Choroid plexus epithelial cell (primary cell): ENCODE measurements around the gene LRRC34.

Experiments
- DNase-seq: peaks from one replicate; pipeline ENCODE4 v3.0.0-alpha.2; 2010; ENCODE audit warnings: low read depth
- H3K4me3 ChIP-seq: 2 replicates; pipeline ENCODE4 v1.5.1; 2011; ENCODE audit warnings: low read depth, mild to moderate bottlenecking, control low read depth, low read length, moderate library complexity
- TF ChIP-seq, protein P1 (sequence below): conservative IDR thresholded peaks from 2 replicates; pipeline ENCODE4 v1.5.1; 2011; ENCODE audit warnings: low read depth, mild to moderate bottlenecking, control low read depth, inconsistent platforms, low read length, moderate library complexity

The LRRC34 gene

DNA sequence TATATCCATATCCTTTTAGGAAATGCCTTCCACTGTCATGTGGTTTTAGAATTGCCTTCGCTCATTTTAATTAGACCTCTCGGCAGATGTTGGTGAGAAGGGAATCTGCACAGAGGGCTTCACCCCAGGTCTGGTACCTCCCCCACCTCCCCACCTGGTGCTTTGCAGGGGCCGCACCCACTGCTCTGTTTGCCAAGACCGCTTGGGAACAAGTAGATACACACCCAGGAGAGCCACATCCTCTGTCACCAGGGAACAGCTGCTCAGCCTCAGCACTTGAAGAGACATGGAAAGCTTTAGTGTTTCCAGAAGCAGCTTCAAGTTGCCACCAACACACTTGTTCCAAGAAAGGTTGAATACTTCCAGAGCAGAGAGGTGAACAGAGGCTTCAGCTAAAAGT is 35.2 kb upstream of the LRRC34 start:
- TF ChIP-seq, protein P1, sequence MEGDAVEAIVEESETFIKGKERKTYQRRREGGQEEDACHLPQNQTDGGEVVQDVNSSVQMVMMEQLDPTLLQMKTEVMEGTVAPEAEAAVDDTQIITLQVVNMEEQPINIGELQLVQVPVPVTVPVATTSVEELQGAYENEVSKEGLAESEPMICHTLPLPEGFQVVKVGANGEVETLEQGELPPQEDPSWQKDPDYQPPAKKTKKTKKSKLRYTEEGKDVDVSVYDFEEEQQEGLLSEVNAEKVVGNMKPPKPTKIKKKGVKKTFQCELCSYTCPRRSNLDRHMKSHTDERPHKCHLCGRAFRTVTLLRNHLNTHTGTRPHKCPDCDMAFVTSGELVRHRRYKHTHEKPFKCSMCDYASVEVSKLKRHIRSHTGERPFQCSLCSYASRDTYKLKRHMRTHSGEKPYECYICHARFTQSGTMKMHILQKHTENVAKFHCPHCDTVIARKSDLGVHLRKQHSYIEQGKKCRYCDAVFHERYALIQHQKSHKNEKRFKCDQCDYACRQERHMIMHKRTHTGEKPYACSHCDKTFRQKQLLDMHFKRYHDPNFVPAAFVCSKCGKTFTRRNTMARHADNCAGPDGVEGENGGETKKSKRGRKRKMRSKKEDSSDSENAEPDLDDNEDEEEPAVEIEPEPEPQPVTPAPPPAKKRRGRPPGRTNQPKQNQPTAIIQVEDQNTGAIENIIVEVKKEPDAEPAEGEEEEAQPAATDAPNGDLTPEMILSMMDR = no peak
- no peak for DNase-seq
- H3K4me3 ChIP-seq = no peak overlapping the region

DNA sequence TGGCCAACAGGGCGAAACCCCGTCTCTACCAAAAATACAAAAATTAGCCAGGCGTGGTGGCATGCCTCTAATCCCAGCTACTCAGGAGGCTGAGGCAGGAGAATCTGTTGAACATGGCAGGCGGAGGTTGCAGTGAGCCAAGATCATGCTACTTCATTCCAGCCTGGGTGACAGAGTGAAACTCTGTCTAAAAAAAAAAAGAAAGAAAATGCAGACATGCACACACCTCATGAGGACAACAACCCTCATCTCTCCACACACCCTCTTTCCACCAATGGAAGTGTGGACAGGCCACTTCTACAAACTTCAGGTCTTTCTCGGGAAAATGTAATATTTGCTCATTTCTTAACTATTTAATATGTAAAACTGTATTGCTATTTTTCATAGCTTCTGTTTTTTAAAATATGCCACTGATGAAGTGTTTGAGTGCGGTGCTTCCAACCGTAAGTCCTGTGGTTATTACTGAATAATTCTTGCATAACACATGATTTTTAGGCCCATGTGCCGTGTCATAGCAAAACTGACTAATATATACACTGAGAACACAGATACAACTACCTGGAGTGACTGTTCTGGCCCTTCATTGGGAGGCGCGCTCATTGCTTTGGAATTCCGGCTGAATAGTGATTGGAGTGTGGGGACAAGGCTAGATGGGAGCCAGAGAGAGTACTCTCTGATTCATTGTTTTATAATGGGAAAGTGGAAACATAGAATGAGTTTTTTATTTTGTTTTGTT is 33.9 kb upstream of the LRRC34 start:
- no peak overlapping the region for H3K4me3 ChIP-seq
- TF ChIP-seq, protein P1 = no peak
- peak; percentile 56 for DNase-seq

- TF ChIP-seq, protein P1 = no peak
- no peak for DNase-seq
- H3K4me3 ChIP-seq = no peak overlapping the region
These were observed 30.3 kb upstream of the LRRC34 start for GRCh38 chr3:169842960-169843359.

- TF ChIP-seq, protein P1 = no peak
- no peak overlapping the region for H3K4me3 ChIP-seq
- no peak for DNase-seq
These were observed 28.5 kb upstream of the LRRC34 start for GRCh38 chr3:169841171-169841570.

GRCh38 chr3:169838511-169839030 is 25.9 kb upstream of the LRRC34 start:
- TF ChIP-seq, protein P1 = no peak
- DNase-seq = no peak
- no peak overlapping the region for H3K4me3 ChIP-seq

DNA sequence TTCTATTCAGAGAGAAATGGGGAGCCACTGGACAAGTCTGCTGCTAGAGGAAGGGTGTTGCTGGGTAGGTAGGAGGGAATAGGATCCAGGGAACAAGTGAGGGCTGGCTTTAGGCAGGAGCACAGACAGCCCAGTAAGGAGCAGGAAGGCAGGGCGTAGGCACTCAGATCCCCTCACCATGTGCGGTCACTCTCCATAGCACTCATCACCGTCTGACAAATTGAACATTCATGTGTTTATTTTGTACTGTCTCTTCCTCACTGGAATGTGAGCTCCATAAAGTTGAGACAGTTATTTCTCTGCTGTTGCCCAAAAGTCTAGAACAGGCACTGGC is 24.2 kb upstream of the LRRC34 start:
- no peak for DNase-seq
- H3K4me3 ChIP-seq = no peak overlapping the region
- TF ChIP-seq, protein P1 = no peak
